Frontal cortex (tissue), 4 donors: ENCODE measurements around the gene ABHD3. TPM values are rescaled to one million over a fixed set of nuclear protein-coding genes. Genes with fewer than 3 reads are reported as not detected.
"Not testable (repeated sequence)": the region's sequence is repeated elsewhere in the genome, so short reads cannot be mapped to it uniquely, and the experiment has no call there.

Source experiments
- DNase-seq, 2 donors: peaks; one replicate each; pipeline ENCODE4 v3.0.0; 2012; ENCODE audit warnings: low spot score in 2 of 2
- FAIRE-seq: peaks from 2 replicates; lab custom pipeline; 2012; peaks lifted over from hg19 to GRCh38; lab: Jason Lieb, UNC
- total RNA-seq: library from RNA; depleted of rRNA; stranded (reverse); fragments of >200 nt; gene quantifications from one replicate; pipeline ENCODE4 v1.2.3, GENCODE V29; 2014
- donor health status: control.
- donor health status: control.
- donor health status: control.

The ABHD3 gene
- total RNA-seq: 7.7 TPM

GRCh38 chr18:21704603-21705364, at the start of gene ABHD3:
TSS of gene ABHD3 (minus strand) at chr18:21704774. CDS start at chr18:21704665, 109 bp downstream.
- DNase-seq (peak; percentile 92 to 94), FAIRE-seq (no peak)

GRCh38 chr18:21747764-21748693, 43.5 kb upstream of the ABHD3 start:
- FAIRE-seq: no peak

GRCh38 chr18:21747268-21747667, 42.7 kb upstream of the ABHD3 start:
- FAIRE-seq: no peak
- no peak for DNase-seq

More at GRCh38 chr18:21747764-21748693, 43.5 kb upstream of the ABHD3 start:
- no peak for DNase-seq

GRCh38 chr18:21745231-21745630, 40.7 kb upstream of the ABHD3 start:
- FAIRE-seq: no peak
- DNase-seq: no peak

- no peak for DNase-seq
- FAIRE-seq: no peak
Measured at GRCh38 chr18:21743166-21743832, 38.7 kb upstream of the ABHD3 start.

GRCh38 chr18:21742315-21742687, 37.7 kb upstream of the ABHD3 start:
- DNase-seq: no peak
- no peak for FAIRE-seq

GRCh38 chr18:21741562-21742314, 37.2 kb upstream of the ABHD3 start:
- peak in 1 of 2 donors; percentile 34 for DNase-seq
- FAIRE-seq: no peak

- DNase-seq (peak in 1 of 2 donors; percentile 67), FAIRE-seq (no peak)
Measured at GRCh38 chr18:21741312-21741561, 36.7 kb upstream of the ABHD3 start.

- peak; percentile 95 for FAIRE-seq
Measured at GRCh38 chr18:21740538-21741311, 36.2 kb upstream of the ABHD3 start, which contains the start of gene MIB1. TSS of gene MIB1 (plus strand) at chr18:21740792. CDS start at chr18:21741584, 792 bp downstream.

GRCh38 chr18:21739604-21740537, 35.3 kb upstream of the ABHD3 start:
- DNase-seq: no peak
- no peak for FAIRE-seq

More at GRCh38 chr18:21740538-21741311, 36.2 kb upstream of the ABHD3 start, which contains the start of gene MIB1:
- DNase-seq: peak; percentile 91

GRCh38 chr18:21736926-21737325, 32.4 kb upstream of the ABHD3 start:
- not testable (repeated sequence) for FAIRE-seq, DNase-seq

GRCh38 chr18:21735452-21736015, 31.0 kb upstream of the ABHD3 start:
- DNase-seq: no peak
- FAIRE-seq: no peak

- FAIRE-seq: no peak
- no peak for DNase-seq
Measured at GRCh38 chr18:21733011-21733410, 28.4 kb upstream of the ABHD3 start.

- FAIRE-seq (no peak), DNase-seq (no peak)
Measured at GRCh38 chr18:21727702-21728101, 23.1 kb upstream of the ABHD3 start.

- FAIRE-seq: no peak
- DNase-seq: no peak
Measured at GRCh38 chr18:21725201-21725600, 20.6 kb upstream of the ABHD3 start.

GRCh38 chr18:21722687-21723086, 18.1 kb upstream of the ABHD3 start:
- no peak for FAIRE-seq
- no peak for DNase-seq

- FAIRE-seq: no peak
- DNase-seq: no peak
Measured at GRCh38 chr18:21714474-21714873, 9.9 kb upstream of the ABHD3 start.
